Retina (tissue), 1 donor: ENCODE measurements around the gene CMTM2.

ENCODE experiments used
- DNase-seq: peaks from one replicate; pipeline ENCODE4 v3.0.0-alpha.2; 2016

Gene CMTM2

DNA sequence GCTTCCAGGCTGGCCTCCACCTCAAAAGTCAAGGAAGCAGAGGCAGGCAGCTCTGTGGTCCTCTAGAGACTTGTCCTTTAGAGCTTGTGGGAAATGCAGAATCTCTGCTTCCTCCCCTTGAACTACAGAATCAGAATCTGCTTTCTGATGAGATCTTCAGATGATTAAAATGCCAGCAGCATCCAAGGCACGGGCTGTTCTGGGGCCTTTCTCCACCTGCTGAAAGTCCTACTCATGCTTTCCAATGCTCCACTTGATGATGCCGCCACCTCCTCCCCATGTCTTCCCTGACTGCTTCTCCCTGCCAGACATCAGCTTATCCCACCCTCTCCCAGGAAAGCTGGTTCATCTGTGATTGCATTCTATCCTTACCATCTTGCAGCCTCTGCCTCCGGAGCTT, 58.5 kb downstream of the CMTM2 start:
- no peak for DNase-seq
